Osteocyte (in vitro differentiated cells): ENCODE data around the gene SIDT2. TPM values are rescaled to one million over a fixed set of nuclear protein-coding genes. Genes with fewer than 3 reads are reported as not detected.
A peak's percentile ranks its signal among the peaks of the same experiment; 100 is the strongest.
"Not testable (repeated sequence)": the region's sequence is repeated elsewhere in the genome, so short reads cannot be mapped to it uniquely, and the experiment has no call there.

Experiments used
- DNase-seq: peaks from one replicate; pipeline ENCODE4 v3.0.0; 2021; ENCODE audit warnings: mixed read lengths; ENCODE audit not compliant: unreplicated experiment; ENCODE audit errors: extremely low spot score
- H3K27ac Mint-ChIP-seq: one replicate; pipeline ENCODE4 v1.8.0; 2021; ENCODE audit warnings: mild to moderate bottlenecking, mixed read lengths; ENCODE audit not compliant: unreplicated experiment
- H3K27me3 Mint-ChIP-seq: one replicate; pipeline ENCODE4 v1.8.0; 2021; ENCODE audit warnings: mixed read lengths; ENCODE audit not compliant: unreplicated experiment
- H3K36me3 Mint-ChIP-seq: one replicate; pipeline ENCODE4 v1.8.0; 2021; ENCODE audit warnings: mixed read lengths; ENCODE audit not compliant: unreplicated experiment
- H3K4me1 Mint-ChIP-seq: one replicate; pipeline ENCODE4 v1.8.0; 2021; ENCODE audit warnings: mixed read lengths; ENCODE audit not compliant: unreplicated experiment
- H3K4me3 Mint-ChIP-seq: one replicate; pipeline ENCODE4 v1.8.0; 2021; ENCODE audit warnings: mild to moderate bottlenecking, moderate library complexity, mixed read lengths; ENCODE audit not compliant: unreplicated experiment
- H3K9me3 Mint-ChIP-seq: one replicate; pipeline ENCODE4 v1.8.0; 2021; ENCODE audit warnings: mixed read lengths; ENCODE audit not compliant: unreplicated experiment
- CTCF ChIP-seq: fragments of 200-600 bp; sonication (generic); IDR thresholded peaks from 2 replicates; pipeline ENCODE4 v1.5.0; 2021; ENCODE audit warnings: antibody characterized with exemption, mild to moderate bottlenecking, moderate library complexity
- total RNA-seq: library from RNA; stranded (reverse); gene quantifications from 2 replicates; pipeline ENCODE4 v1.2.1, GENCODE V29; 2021

Gene SIDT2
- total RNA-seq, 1 donor from 2014 or later: 67.3 TPM

GRCh38 chr11:117205211-117205818 lies 26.8 kb downstream of the SIDT2 start:
- Mint-ChIP-seq H3K4me3 (no peak overlapping the region), H3K27me3 (no peaks in the 10 kb centered on the region), H3K9me3 (no peaks in the 10 kb centered on the region), H3K4me1 (peaks cover 44% of the 10 kb centered on the region), H3K36me3 (peaks cover 24% of the 10 kb centered on the region), H3K27ac (peak overlapping the region; percentile 52)
- no peak for DNase-seq
- no peak for TF ChIP-seq CTCF

DNA sequence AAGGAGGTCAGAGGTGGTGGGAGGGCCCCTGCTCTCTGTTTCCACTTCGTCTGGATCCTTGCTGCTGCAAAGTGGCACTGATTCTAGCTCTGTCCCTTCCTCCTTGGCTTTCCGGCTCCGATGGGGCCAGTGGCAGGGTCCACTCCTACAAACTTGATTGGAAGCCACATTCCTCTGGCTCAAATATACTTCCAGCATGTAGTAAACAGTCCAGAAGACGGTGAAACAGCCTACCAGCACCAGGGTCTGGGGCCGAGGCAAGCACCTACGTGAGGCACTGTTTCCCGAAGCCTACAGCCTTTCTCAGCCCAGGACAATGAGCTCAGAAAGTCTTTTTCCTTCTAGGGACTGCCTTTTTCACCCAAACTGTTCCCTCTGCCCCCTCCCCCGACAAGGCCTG lies 27.6 kb downstream of the SIDT2 start:
- not testable (repeated sequence) for H3K9me3 Mint-ChIP-seq, H3K27me3 Mint-ChIP-seq, H3K4me3 Mint-ChIP-seq, DNase-seq
- Mint-ChIP-seq H3K27ac (peak overlapping the region; percentile 77), H3K36me3 (peaks cover 28% of the 10 kb centered on the region), H3K4me1 (peaks cover 36% of the 10 kb centered on the region)

DNA sequence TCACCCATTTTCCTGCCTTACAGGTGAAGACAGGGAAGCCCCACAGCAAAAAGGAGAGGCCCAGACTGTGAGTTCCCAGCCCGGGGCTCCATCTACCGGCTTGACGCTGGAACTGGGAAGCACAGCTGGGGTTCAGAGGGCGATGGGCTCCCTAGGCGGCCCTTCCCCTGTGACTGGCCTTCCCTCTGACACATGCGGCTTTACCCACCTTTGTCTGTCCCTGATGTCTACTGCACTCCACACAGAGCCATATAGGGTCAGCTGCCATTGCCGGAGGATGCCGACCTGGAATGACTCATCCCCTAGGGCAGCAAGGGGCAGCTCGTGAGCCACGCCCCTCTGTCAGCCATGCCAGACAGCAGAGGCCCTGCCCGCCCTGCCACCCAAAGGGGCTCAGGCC lies 28.3 kb downstream of the SIDT2 start:
- H3K27me3 Mint-ChIP-seq, H3K27ac Mint-ChIP-seq, H3K4me3 Mint-ChIP-seq, DNase-seq, H3K9me3 Mint-ChIP-seq: not testable (repeated sequence)
- peaks cover 29% of the 10 kb centered on the region for H3K4me1 Mint-ChIP-seq
- H3K36me3 Mint-ChIP-seq: peaks cover 33% of the 10 kb centered on the region
- peak; percentile 8 for TF ChIP-seq CTCF

DNA sequence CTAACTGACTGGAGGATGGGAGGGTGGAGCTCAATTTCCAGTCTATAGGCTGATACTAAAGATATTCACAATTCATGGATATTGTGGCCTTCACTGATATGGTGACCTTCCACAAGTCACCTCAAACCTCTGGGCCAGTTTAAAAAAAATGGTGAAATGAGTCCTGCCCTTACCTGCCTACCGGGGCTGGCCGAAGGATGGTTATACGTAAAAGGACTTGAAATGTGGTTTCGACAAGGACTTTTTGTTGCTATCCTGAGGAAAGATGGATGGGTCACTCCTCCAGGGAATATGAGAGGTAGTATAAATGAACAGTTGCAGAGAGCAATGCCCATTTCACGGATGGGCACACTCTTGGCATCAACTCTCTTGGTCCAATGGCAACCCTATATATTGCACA lies 28.9 kb downstream of the SIDT2 start:
- H3K36me3 Mint-ChIP-seq: peaks cover 33% of the 10 kb centered on the region
- not testable (repeated sequence) for H3K27ac Mint-ChIP-seq, H3K4me3 Mint-ChIP-seq, DNase-seq, H3K9me3 Mint-ChIP-seq, H3K27me3 Mint-ChIP-seq
- peaks cover 23% of the 10 kb centered on the region for H3K4me1 Mint-ChIP-seq

DNA sequence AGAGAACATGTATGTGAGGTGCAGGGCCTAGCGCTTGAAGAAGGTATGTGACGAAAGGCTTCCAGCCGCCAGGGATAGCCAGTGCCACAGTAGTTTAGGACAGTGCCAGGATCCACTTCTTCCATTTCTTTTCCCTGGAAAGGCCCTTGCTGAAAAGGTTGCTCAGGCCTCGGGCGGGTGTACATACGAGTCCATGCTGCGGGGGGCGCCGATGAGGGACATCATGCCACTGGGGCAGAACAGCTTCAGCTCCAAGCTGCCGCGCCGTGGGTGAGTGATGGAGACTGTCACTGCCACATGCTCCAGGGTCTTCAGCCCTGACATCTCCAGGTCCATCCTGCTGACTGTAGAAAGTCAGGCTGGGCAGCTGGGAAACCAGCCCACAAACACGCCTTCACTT lies 30.2 kb downstream of the SIDT2 start:
- H3K27ac Mint-ChIP-seq, DNase-seq, H3K27me3 Mint-ChIP-seq, H3K4me3 Mint-ChIP-seq, H3K9me3 Mint-ChIP-seq: not testable (repeated sequence)
- peaks cover 12% of the 10 kb centered on the region for H3K4me1 Mint-ChIP-seq
- H3K36me3 Mint-ChIP-seq: peaks cover 35% of the 10 kb centered on the region
- TF ChIP-seq CTCF: peak; percentile 8

- not testable (repeated sequence) for H3K27me3 Mint-ChIP-seq, H3K9me3 Mint-ChIP-seq, H3K27ac Mint-ChIP-seq, H3K4me3 Mint-ChIP-seq, H3K4me1 Mint-ChIP-seq, DNase-seq
- peaks cover 33% of the 10 kb centered on the region for H3K36me3 Mint-ChIP-seq
These were observed 31.0 kb downstream of the SIDT2 start for GRCh38 chr11:117209351-117210125.
